ENCODE results near the gene GUCY2C. TPM values are rescaled to one million over a fixed set of nuclear protein-coding genes. Genes with fewer than 3 reads are reported as not detected.

GUCY2C gene
- total and polyA plus RNA-seq, 2 donors (not counting 1 experiment from before 2014, with no cell fraction given), result 0.28 to 0.37 TPM

- Histone ChIP-seq H3K27ac (ENCODE audit: low read length in 2 of 2) (no peak overlapping the region), H4K20me1 (ENCODE audit: control insufficient read depth, insufficient read depth, low read length, poor library complexity, severe bottlenecking) (no peaks in the 10 kb centered on the region), H3K9me3 (ENCODE audit: control extremely low read depth in 1 of 3, control insufficient read depth in 2 of 3, insufficient read depth in 1 of 3, low read length in 2 of 3) (peaks cover 0 to 9% (median 2%) of the 10 kb centered on the region in 3 donors), H3K4me3 (ENCODE audit: control extremely low read depth in 1 of 5, extremely low read depth in 1 of 5, insufficient read depth in 1 of 5, low read depth in 2 of 5, low read length in 4 of 5) (no peak overlapping the region), H3K4me2 (replicated peaks; ENCODE audit: low read depth, low read length, poor library complexity, severe bottlenecking) (no peak overlapping the region), H3K27me3 (replicated peaks in 1 of 4; ENCODE audit: control extremely low read depth in 1 of 4, control insufficient read depth in 3 of 4, insufficient read depth in 4 of 4, low read length in 3 of 4) (no peaks in the 10 kb centered on the region), H2AFZ (ENCODE audit: insufficient read depth, low read depth, low read length, poor library complexity, severe bottlenecking) (no peak overlapping the region), H3K9ac (ENCODE audit: low read length) (no peak overlapping the region), H3K4me1 (ENCODE audit: control insufficient read depth in 2 of 2, insufficient read depth in 2 of 2, low read length in 2 of 2) (no peaks in the 10 kb centered on the region), H3K79me2 (ENCODE audit: control insufficient read depth, insufficient read depth, low read length) (no peaks in the 10 kb centered on the region), H3K36me3 (replicated peaks in 1 of 2; ENCODE audit: control extremely low read depth in 1 of 2, control insufficient read depth in 1 of 2, extremely low read depth in 1 of 2, insufficient read depth in 2 of 2, low read length in 1 of 2) (no peaks in the 10 kb centered on the region)
- Mint-ChIP-seq H3K4me3 (no peak overlapping the region), H3K4me1 (peaks cover 4% of the 10 kb centered on the region), H3K27me3 (no peaks in the 10 kb centered on the region), H3K9me3 (ENCODE audit: insufficient read depth) (peaks cover 6% of the 10 kb centered on the region), H3K27ac (no peak overlapping the region)
- DNase-seq (no peak), ATAC-seq (ENCODE audit: low read depth) (no peak)
- 100% methylated on average over 3 of the region's 3 CpGs for WGBS (ENCODE audit: insufficient coverage)
- ChIA-PET POLR2A (no interaction called here), CTCF (no interaction called here)
- intact Hi-C loops (cut with micrococcal nuclease), result no loop called here
- no peak for TF ChIP-seq CTCF (IDR thresholded peaks at IDR 0.05)
- no peak for TF ChIP-seq EZH2 (IDR thresholded peaks at IDR 0.05; ENCODE audit: borderline replicate concordance, insufficient read depth, low read depth, low read length, poor library complexity, severe bottlenecking)
Observed at GRCh38 chr12:14597480-14597879, 98.9 kb downstream of the GUCY2C start.

GRCh38 chr12:14591719-14592118, 104.7 kb downstream of the GUCY2C start:
- DNase-seq (no peak), ATAC-seq (ENCODE audit: low read depth) (no peak)
- Histone ChIP-seq H3K27me3 (replicated peaks in 1 of 4; ENCODE audit: control extremely low read depth in 1 of 4, control insufficient read depth in 3 of 4, insufficient read depth in 4 of 4, low read length in 3 of 4) (no peaks in the 10 kb centered on the region), H3K9me3 (ENCODE audit: control extremely low read depth in 1 of 3, control insufficient read depth in 2 of 3, insufficient read depth in 1 of 3, low read length in 2 of 3) (no peaks in the 10 kb centered on the region), H3K27ac (ENCODE audit: low read length in 2 of 2) (no peak overlapping the region), H3K4me3 (ENCODE audit: control extremely low read depth in 1 of 5, extremely low read depth in 1 of 5, insufficient read depth in 1 of 5, low read depth in 2 of 5, low read length in 4 of 5) (no peak overlapping the region), H4K20me1 (ENCODE audit: control insufficient read depth, insufficient read depth, low read length, poor library complexity, severe bottlenecking) (no peaks in the 10 kb centered on the region), H3K9ac (ENCODE audit: low read length) (no peak overlapping the region), H3K79me2 (ENCODE audit: control insufficient read depth, insufficient read depth, low read length) (no peaks in the 10 kb centered on the region), H3K36me3 (replicated peaks in 1 of 2; ENCODE audit: control extremely low read depth in 1 of 2, control insufficient read depth in 1 of 2, extremely low read depth in 1 of 2, insufficient read depth in 2 of 2, low read length in 1 of 2) (no peaks in the 10 kb centered on the region), H2AFZ (ENCODE audit: insufficient read depth, low read depth, low read length, poor library complexity, severe bottlenecking) (no peak overlapping the region), H3K4me1 (ENCODE audit: control insufficient read depth in 2 of 2, insufficient read depth in 2 of 2, low read length in 2 of 2) (no peaks in the 10 kb centered on the region), H3K4me2 (replicated peaks; ENCODE audit: low read depth, low read length, poor library complexity, severe bottlenecking) (no peak overlapping the region)
- intact Hi-C loops (cut with micrococcal nuclease), result no loop called here
- WGBS (ENCODE audit: insufficient coverage), result no CpG with 5 or more reads among the region's 1 CpG
- H3K27me3 Mint-ChIP-seq, result no peaks in the 10 kb centered on the region
- no peak for TF ChIP-seq CTCF (IDR thresholded peaks at IDR 0.05)
- no peak for TF ChIP-seq EZH2 (IDR thresholded peaks at IDR 0.05; ENCODE audit: borderline replicate concordance, insufficient read depth, low read depth, low read length, poor library complexity, severe bottlenecking)
- ChIA-PET POLR2A (no interaction called here), CTCF (no interaction called here)
- no peak overlapping the region for H3K4me3 Mint-ChIP-seq
- no peaks in the 10 kb centered on the region for H3K4me1 Mint-ChIP-seq
- H3K9me3 Mint-ChIP-seq (ENCODE audit: insufficient read depth), result no peaks in the 10 kb centered on the region
- no peak overlapping the region for H3K27ac Mint-ChIP-seq
